Subcutaneous abdominal adipose tissue (tissue), 5 donors: ENCODE measurements around the gene CEP57L1.
"Not testable (repeated sequence)": the region's sequence is repeated elsewhere in the genome, so short reads cannot be mapped to it uniquely, and the experiment has no call there.

ENCODE experiments used
- H3K27ac ChIP-seq: one replicate; pipeline ENCODE4 v1.7.0; 2013; ENCODE audit warnings: low read depth, mild to moderate bottlenecking, inconsistent platforms, low read length, moderate library complexity
- H3K27me3 ChIP-seq, 5 donors: one replicate each; pipeline ENCODE4 v1.7.0; 2013; ENCODE audit warnings: low read length in 5 of 5, inconsistent platforms in 1 of 5; ENCODE audit not compliant: control insufficient read depth in 5 of 5, insufficient read depth in 4 of 5
- H3K36me3 ChIP-seq, 5 donors: one replicate each; pipeline ENCODE4 v1.7.0; 2013; ENCODE audit warnings: low read length in 5 of 5; ENCODE audit not compliant: control insufficient read depth in 5 of 5, insufficient read depth in 5 of 5
- H3K4me1 ChIP-seq, 5 donors: one replicate each; pipeline ENCODE4 v1.7.0; 2013; ENCODE audit warnings: low read length in 5 of 5, mild to moderate bottlenecking in 3 of 5, moderate library complexity in 1 of 5; ENCODE audit not compliant: control insufficient read depth in 5 of 5, insufficient read depth in 5 of 5
- H3K4me3 ChIP-seq, 5 donors: one replicate each; pipeline ENCODE4 v1.7.0; 2013; ENCODE audit warnings: low read length in 5 of 5, low read depth in 1 of 5
- H3K9ac ChIP-seq, 5 donors: one replicate each; pipeline ENCODE4 v1.7.0; 2013; ENCODE audit warnings: low read length in 5 of 5, mild to moderate bottlenecking in 4 of 5, moderate library complexity in 3 of 5
- H3K9me3 ChIP-seq, 5 donors: one replicate each; pipeline ENCODE4 v1.7.0; 2013; ENCODE audit warnings: low read length in 5 of 5; ENCODE audit not compliant: control insufficient read depth in 5 of 5
- donor health status: healthy.
- donor health status: healthy.
- donor health status: healthy.
- donor health status: healthy.
- donor health status: healthy.

CEP57L1 gene

DNA sequence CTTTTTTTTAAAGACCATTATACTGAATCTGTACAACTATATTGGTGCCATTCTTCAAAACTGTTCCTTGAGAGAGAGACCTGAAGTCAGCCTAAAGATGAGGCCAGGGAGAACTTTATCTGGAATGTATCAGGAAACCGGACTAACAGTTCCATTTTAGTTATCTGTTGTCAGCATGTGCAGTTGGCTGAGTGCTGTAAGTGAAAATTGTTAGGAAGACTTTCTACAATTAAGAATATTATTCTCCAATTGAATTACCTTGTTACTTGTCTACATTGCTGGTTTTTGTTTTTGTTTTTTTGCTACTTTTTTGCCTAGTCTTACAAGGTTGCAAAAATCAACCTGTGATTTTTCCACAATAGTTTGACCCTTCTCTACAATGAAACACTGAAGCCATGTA lies 7.5 kb downstream of the CEP57L1 start:
- Histone ChIP-seq H3K27ac (no peak overlapping the region), H3K27me3 (no peaks in the 10 kb centered on the region), H3K36me3 (peaks cover 0 to 7% (median 0%) of the 10 kb centered on the region in 5 donors), H3K9ac (no peak overlapping the region), H3K9me3 (no peaks in the 10 kb centered on the region), H3K4me3 (no peak overlapping the region), H3K4me1 (peaks cover 0 to 12% (median 0%) of the 10 kb centered on the region in 5 donors)

DNA sequence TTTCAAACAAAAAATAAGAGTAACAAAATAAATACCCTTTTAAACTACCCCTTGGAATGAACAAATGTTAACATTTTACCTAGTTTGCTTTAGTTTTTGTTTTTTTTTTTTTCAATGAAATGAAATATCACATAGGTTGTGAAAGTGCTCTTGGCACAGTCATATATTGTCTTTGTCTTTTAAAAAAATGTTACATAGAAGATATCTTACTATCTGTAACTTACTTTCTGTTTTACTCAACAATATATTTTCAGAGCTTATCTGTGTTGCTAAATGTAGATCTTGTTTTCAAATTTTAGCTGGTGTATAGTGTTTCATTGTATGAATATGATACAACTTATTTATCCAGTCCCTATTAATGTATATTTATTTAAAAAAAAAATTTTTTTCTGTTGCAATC lies 8.6 kb downstream of the CEP57L1 start:
- H3K4me1 ChIP-seq, result peaks cover 0 to 11% (median 0%) of the 10 kb centered on the region in 5 donors
- H3K9ac ChIP-seq, result no peak overlapping the region
- peaks cover 0 to 7% (median 0%) of the 10 kb centered on the region in 5 donors for H3K36me3 ChIP-seq
- H3K4me3 ChIP-seq, result no peak overlapping the region
- no peaks in the 10 kb centered on the region for H3K27me3 ChIP-seq
- H3K9me3 ChIP-seq, result no peaks in the 10 kb centered on the region
- H3K27ac ChIP-seq, result no peak overlapping the region

DNA sequence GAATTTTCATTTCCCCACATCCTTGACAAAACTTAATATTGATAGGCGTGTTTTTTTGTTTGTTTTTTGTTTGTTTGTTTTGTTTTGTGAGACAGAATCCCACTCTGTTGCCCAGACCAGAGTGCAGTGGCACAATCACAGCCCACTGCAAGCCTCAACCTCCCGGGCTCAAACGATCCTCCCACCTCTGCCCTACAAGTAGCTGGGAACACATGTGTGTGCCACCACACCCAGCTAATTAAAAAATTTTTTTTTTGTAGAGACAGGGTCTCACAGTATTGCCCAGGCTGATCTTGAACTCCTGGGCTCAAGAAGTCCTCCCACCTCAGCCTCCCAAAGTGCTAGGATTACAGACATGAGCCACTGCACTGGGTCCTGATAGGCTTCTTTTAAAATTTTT lies 9.2 kb downstream of the CEP57L1 start:
- Histone ChIP-seq H3K9me3 (no peaks in the 10 kb centered on the region), H3K36me3 (peaks cover 0 to 7% (median 0%) of the 10 kb centered on the region in 5 donors), H3K9ac (no peak overlapping the region), H3K27me3 (no peaks in the 10 kb centered on the region), H3K4me3 (no peak overlapping the region), H3K27ac (no peak overlapping the region), H3K4me1 (peaks cover 0 to 11% (median 0%) of the 10 kb centered on the region in 5 donors)

DNA sequence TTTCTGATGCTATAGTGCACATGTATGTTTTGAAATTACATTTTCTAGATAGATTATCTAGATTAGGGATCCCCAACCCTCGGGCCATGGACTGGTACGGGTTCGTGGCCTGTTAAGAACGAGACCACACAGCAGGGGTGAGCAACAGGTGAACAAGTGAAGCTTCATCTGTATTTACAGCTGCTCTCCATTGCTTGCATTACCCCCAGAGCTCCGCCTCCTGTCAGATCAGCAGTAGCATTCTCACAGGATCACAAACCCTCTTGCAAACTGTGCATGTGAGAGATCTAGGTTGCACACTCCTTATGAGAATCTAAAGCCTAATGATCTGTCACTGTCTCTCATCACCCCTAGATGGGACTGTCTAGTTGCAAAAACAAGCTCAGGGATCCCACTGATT lies 10.4 kb downstream of the CEP57L1 start:
- Histone ChIP-seq H3K27ac (no peak overlapping the region), H3K4me1 (peaks cover 0 to 11% (median 0%) of the 10 kb centered on the region in 5 donors), H3K27me3 (no peaks in the 10 kb centered on the region), H3K9ac (no peak overlapping the region), H3K36me3 (peaks cover 0 to 6% (median 0%) of the 10 kb centered on the region in 5 donors), H3K4me3 (no peak overlapping the region), H3K9me3 (no peaks in the 10 kb centered on the region)

DNA sequence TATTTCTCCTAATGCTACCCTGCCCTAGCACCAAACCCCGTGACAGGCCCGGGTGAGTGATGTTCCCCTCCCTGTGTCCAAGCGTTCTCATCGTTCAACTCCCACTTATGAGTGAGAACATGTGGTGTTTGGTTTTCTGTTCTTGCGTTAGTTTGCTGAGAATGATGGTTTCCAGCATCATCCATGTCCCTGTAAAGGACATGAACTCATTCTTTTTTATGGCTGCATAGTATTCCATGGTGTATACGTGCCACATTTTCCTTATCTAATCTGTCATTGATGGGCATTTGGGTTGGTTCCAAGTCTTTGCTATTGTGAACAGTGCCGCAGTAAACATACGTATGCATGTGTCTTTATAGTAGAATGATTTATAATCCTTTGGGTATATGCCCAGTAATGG lies 14.4 kb downstream of the CEP57L1 start:
- H3K27me3 ChIP-seq, H3K36me3 ChIP-seq, H3K4me3 ChIP-seq, H3K4me1 ChIP-seq, H3K27ac ChIP-seq, H3K9me3 ChIP-seq, H3K9ac ChIP-seq: not testable (repeated sequence)

DNA sequence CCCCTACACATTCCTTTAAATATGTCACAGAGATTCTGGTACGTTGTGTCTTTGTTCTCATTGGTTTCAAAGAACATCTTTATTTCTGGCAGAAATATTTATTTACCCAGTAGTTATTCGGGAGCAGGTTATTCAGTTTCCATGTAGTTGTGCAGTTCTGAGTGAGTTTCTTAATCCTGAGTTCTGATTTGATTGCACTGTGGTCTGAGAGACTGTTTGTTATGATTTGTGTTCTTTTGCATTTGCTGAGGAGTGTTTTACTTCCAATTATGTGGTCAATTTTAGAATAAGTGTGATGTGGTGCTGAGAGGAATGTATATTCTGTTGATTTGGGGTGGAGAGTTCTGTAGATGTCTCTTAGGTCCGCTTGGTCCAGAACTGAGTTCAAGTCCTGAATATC lies 17.4 kb downstream of the CEP57L1 start:
- not testable (repeated sequence) for H3K27ac ChIP-seq, H3K9ac ChIP-seq, H3K36me3 ChIP-seq, H3K9me3 ChIP-seq, H3K27me3 ChIP-seq, H3K4me3 ChIP-seq, H3K4me1 ChIP-seq

DNA sequence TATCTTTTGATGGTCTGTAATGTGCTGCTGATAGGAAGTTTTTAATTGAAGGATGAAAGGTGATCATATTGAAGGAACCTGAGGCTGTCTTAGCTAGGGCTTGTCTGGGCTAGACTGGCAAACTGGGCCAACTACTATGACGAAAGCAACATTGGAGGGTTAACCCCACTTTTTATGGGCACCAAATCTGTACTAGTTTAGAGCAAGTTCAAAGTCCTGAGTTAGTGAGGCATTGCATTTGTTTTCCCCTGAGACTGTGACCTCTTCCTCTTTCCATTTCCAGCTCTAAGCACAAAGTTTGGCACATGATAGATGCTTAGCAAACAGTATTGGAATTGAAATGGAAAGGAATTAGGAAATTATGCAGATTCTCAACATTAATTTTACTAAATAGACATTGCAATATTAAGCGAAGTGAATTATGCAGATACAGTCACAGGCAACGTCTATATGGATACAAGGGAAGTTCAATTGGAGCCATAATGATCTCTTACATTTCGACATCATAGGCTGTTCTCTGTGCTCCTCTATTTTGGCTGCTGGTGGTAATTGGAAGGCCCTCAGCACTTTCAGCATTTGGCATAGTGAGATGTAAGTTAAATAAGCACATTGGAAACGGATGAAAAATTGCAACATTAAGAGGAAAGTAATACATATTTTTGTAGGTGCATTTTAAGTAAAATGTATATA lies 22.2 kb downstream of the CEP57L1 start:
- H3K4me3 ChIP-seq, result peak overlapping the region in 1 of 5 donors; percentile 8
- H3K9ac ChIP-seq, result no peak overlapping the region
- peaks cover 5 to 40% (median 32%) of the 10 kb centered on the region in 5 donors for H3K4me1 ChIP-seq
- H3K27ac ChIP-seq, result no peak overlapping the region
- no peaks in the 10 kb centered on the region for H3K27me3 ChIP-seq
- H3K9me3 ChIP-seq, result no peaks in the 10 kb centered on the region
- no peaks in the 10 kb centered on the region for H3K36me3 ChIP-seq

DNA sequence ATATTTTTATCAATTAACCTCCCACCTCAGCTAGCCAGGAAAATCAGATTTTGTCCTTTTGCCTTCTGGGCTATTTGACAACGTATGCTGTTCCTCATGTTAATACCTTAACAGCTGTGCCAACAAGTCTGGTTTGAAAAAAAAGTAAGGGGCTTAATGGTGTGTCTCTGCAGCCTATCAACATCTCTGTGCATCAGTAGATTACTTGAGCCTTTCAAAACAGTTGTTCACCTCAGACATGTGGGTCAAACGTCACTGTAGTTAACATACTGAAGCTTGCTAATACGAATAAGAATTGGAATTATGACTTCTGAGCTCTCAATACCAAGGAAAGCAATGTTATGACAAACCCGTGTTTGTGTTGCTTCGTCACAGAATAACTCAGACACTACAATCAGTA lies 23.0 kb downstream of the CEP57L1 start:
- Histone ChIP-seq H3K27me3 (no peaks in the 10 kb centered on the region), H3K4me3 (no peak overlapping the region), H3K36me3 (no peaks in the 10 kb centered on the region), H3K9ac (no peak overlapping the region), H3K27ac (no peak overlapping the region), H3K4me1 (peaks cover 5 to 40% (median 32%) of the 10 kb centered on the region in 5 donors), H3K9me3 (no peaks in the 10 kb centered on the region)

DNA sequence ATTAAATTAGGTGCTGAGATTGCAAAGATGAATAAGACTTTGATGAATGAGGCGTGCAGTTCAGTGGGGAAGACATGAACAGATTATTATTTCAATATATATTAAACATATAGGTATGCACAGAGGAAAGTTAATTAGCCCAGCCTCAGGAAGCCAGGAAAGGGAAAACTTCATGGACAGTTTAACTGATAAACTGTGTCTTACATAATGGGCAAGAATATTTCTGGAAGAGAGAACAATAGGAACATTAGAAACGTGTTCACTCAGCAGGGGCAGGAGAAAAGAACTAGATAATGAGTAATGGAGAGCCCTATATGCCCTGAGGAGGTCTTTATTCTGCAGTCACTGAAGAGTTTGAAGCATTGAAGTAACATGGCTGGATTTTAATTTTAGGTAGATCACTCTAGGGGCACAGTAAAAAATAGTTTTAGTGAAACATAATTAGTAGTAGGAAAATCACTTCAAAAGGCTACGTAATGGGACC lies 23.6 kb downstream of the CEP57L1 start:
- Histone ChIP-seq H3K36me3 (no peaks in the 10 kb centered on the region), H3K4me3 (no peak overlapping the region), H3K27me3 (no peaks in the 10 kb centered on the region), H3K9ac (no peak overlapping the region), H3K9me3 (no peaks in the 10 kb centered on the region), H3K4me1 (peaks cover 5 to 40% (median 32%) of the 10 kb centered on the region in 5 donors), H3K27ac (no peak overlapping the region)

DNA sequence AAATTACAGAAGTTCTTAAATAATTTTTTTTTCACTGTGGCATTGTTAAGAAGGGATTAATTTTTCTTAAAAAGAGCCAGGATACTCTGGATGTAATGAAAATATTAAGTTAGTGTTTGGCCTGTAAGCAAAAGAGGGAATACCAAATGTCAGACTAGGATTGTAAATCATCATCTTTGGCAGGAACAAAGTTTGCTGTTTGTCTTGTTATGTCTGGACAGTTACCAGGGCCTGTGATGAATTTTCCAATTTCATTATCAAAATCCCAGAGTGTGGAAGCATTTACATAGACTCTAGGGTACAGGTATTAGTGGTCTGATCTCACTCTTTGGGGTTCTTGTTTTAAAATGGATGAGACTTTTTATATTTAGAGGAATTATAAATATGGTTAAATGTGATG lies 26.1 kb downstream of the CEP57L1 start:
- no peaks in the 10 kb centered on the region for H3K36me3 ChIP-seq
- no peak overlapping the region for H3K4me3 ChIP-seq
- peaks cover 5 to 40% (median 32%) of the 10 kb centered on the region in 5 donors for H3K4me1 ChIP-seq
- H3K27ac ChIP-seq, result peak overlapping the region; percentile 47
- no peaks in the 10 kb centered on the region for H3K27me3 ChIP-seq
- peak overlapping the region in 2 of 5 donors; percentile 24 to 45 for H3K9ac ChIP-seq
- no peaks in the 10 kb centered on the region for H3K9me3 ChIP-seq
